ENCODE data around the gene CEP128.
A peak's percentile ranks its signal among the peaks of the same experiment; 100 is the strongest.

The CEP128 gene

DNA sequence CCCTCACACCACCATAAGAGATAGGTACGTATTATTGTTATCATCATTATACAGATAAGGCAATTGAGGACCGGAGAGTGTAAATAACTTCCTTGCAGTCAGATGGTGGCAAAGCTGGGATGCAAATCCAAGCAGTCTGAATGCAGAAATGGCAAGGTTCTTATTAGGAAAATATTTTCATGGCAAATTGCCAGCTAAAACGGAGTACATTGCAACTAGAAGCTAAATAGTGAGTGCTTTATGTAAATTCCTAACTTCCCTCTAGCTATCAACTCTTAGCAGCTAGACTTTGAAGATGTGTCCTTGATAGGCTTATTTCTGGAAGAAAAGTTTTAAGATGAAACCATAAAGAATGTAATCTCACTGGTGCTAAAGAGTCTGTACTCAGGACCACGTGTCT lies 406.4 kb downstream of the CEP128 start:
- no peak for DNase-seq

DNA sequence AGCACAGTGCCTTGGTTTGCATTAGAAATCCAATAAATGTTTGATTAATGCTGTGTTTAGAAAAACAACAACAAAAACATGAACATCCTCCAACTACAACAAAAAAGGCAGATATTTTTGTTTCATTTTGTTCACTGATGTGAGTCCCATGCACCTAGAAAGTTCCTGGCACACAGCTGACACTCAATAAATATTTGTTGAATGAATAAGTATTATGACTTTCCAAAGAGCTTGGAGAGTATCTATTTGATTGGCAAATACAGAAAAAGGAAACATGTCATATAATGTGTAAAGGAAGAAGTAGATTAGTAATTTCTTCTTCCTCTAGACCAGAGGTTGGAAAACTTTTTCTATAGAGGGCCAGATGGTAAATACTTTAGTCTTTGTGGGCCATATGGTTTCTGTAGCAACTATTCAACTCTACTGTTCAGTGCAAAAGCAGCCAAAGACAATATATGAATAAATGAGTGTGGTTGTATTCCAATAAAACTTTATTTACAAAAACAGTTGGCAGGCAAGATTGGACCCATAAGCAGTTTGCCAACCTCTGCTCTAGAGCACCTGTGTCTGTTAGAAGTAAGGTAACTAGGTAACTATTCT lies 417.9 kb downstream of the CEP128 start:
- DNase-seq: no peak

- no peak for DNase-seq
These were observed 418.6 kb downstream of the CEP128 start for GRCh38 chr14:80522936-80523335.

- DNase-seq: no peak
These were observed 419.1 kb downstream of the CEP128 start for GRCh38 chr14:80522411-80522810.

- no peak for DNase-seq
These were observed 420.1 kb downstream of the CEP128 start for GRCh38 chr14:80521456-80521855.

GRCh38 chr14:80519002-80519401 lies 422.5 kb downstream of the CEP128 start:
- no peak for DNase-seq

- DNase-seq: no peak
These were observed 423.4 kb downstream of the CEP128 start for GRCh38 chr14:80518173-80518572.

- DNase-seq: no peak
These were observed 434.2 kb downstream of the CEP128 start for GRCh38 chr14:80507292-80507869.

DNA sequence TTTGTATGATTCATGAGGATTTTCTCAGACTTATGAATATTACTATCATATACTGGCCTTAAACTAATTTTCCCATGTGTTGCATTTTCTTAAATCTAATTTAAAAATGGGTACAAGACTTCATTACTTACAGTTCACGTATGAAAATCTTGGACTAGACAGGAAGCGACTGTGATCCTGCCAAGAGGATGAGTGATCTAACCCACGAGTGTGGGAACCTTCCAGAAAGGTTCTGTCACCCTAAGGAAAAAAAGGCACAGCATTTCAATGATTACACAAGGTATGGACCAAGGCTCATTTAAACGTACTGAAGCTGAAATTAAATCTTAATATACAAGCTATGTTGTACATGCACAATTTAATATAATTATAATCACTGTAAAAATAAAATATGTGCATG lies 436.8 kb downstream of the CEP128 start:
- DNase-seq: no peak

- no peak for DNase-seq
These were observed 443.0 kb downstream of the CEP128 start for GRCh38 chr14:80498533-80498932.

GRCh38 chr14:80496090-80496489 lies 445.4 kb downstream of the CEP128 start:
- DNase-seq: no peak

GRCh38 chr14:80494769-80495168 lies 446.8 kb downstream of the CEP128 start:
- no peak for DNase-seq

DNA sequence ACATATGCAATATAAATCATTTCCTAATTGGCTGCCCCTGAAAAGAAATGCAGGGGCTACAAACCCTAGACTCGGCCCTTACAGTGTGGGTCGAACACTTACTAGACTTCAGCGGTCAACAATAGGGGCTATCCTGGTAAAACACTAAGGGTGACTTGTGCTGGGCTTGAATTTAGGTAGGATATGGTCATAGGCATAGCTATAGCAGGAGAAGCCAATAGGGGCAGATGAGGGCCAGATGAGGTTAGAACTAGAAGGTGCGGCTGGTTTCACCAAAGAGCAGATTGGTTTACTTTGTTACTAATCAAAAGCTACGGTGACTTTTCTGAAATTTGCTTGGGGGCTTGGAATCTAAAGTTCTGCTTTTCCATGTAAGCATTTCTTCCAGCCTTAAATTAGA lies 447.9 kb downstream of the CEP128 start:
- no peak for DNase-seq

- DNase-seq: no peak
These were observed 449.9 kb downstream of the CEP128 start for GRCh38 chr14:80491650-80492049.

DNA sequence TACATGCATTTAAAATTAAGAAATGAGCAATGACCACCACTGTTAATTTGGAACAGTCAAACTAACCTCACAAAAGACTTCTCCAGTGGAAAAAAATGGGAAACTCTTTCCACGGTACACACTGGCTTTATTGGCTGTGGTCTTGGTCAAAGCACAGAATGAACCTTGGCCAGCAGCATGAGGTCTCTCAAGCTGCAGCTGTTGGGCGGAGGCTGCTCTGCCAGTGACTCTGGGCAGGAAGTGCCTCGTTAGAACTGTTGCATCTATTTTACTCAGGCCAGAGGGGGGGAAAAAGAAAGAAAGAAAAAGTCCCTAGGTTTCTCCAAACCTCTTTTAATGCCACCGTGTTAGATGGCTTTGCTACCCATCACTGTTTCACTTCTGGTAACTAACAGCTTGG lies 450.4 kb downstream of the CEP128 start:
- no peak for DNase-seq

DNA sequence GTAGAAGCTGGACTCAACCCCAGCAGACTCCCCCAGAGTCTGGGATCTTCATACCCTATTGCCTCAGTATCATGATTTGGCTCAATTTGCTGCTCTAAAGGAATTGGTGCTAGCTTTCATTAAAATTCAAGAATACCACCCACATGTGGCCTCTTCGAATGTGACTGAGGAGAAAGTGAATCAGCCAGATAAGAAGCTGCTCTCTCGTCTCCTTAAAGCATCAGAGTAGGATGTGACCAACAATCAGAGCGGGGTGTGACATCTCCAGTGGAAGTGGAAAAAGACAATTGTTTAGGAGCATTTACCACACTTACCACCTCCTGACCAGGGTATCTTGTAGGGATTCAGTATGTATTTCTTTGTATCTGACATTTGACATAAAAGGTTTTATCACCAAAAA lies 452.0 kb downstream of the CEP128 start:
- no peak for DNase-seq

DNA sequence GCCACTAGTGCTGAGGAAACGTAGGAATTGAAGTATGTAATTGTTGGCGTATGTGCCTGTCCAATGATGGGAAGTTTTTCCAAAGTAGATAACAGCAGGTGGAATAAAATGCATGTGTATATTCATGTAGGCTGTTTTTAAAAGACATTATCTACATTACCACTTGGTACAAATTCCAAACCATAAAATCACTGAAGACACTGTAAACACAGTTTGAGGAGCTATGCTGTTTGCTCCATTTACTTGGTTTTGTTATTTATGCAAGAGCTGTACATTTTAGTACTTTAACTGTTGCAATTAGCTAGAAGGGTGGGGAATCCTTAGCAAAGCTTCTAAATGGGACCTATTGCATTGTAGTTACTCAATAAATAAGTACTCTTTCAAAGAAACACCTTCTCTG lies 455.8 kb downstream of the CEP128 start:
- DNase-seq: no peak

- no peak for DNase-seq
These were observed 458.2 kb downstream of the CEP128 start for GRCh38 chr14:80483331-80483730.

DNA sequence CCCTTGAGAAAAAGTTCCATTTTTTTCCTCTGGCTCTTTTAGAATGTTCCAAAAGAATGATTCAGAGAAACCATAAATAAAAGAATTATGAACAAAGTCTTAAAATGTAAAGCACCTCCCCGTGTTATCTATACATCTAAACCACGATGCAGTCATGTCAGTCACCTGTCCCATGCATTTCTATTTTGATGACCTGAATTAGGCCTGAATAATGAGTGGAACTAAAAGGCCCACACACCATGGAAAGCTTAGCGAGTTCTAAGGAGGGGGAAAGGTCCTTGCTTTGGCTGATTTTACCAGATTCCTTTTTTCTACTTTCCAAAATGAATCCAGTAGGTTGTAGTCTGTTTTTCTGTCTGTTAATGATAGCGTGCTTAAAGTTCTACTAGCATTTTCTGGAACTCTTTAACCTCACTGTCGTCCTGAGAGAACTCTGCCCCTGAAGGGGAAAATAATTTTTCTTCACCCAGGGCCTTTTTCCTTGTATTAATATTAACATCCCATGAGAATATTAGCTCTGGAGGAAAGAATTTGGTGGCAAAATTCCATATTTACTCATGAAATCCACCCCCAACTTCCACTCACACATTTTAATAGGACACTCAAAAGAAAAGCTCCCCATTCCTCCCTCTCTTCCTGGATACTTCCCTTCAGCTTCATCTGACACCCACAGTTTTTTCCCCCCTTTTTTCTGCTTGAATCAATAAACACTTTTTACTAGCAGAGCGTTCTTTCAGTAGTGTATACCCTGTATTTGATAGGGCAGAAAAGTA lies 464.0 kb downstream of the CEP128 start:
- no peak for DNase-seq

DNA sequence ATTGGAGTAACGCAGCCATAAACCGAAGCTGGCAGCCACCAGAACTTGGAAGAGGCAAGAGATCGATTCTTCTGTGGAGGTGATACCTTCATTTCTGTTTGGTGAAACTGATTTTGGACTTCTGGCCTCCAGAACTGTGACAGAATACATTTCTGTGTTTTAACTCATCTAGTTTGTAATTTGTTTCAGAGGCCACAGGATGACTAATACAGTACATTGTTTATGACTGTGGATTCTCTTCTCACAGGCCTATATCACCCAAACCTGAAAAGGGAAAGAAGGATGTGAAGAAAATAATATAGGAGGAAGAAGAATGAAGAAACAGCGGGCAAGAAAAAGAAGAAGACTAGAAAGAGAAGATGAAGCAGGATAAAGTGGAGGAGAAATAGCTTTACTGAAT lies 466.5 kb downstream of the CEP128 start:
- DNase-seq: no peak

GRCh38 chr14:80468331-80469122 lies 473.0 kb downstream of the CEP128 start:
- DNase-seq: no peak

DNA sequence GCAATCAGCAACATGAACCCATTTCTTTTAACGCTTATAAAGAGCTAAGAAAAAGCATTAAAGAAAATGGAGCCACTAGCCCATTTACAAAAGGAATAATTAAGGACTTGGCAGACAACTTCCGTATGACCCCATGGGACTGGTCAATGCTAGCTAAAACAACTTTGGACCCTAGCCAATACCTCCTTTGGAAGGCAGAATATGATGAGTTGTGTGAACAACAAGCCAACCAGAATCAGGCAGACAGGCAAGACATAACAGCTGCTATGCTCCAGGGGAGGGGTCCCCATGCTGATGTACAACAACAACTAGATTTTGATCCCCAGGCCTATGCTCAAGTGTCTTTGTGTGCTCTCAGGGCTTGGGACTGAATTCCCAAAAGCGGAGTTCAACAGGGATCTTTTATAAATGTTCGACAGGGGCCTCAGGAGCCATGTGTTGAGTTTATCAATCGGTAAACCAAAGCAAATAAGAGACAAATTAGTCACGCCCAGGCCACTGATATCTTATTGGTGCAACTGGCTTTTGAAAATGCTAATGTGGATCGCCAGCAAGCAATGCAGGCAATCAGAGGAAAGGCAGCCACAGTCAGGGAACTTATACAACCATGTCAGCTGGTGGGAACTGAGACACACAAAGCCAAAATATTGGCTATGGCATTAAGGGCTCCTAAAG lies 475.9 kb downstream of the CEP128 start:
- DNase-seq: peak; percentile 47

- no peak for DNase-seq
These were observed 476.9 kb downstream of the CEP128 start for GRCh38 chr14:80464531-80465149.

All from NCI-H1436 (cell line).